Glomerular visceral epithelial cell (primary cell): ENCODE results near the gene P4HB.
"Not testable (repeated sequence)": the region's sequence is repeated elsewhere in the genome, so short reads cannot be mapped to it uniquely, and the experiment has no call there.

ENCODE experiments used
- DNase-seq: peaks from one replicate; pipeline ENCODE4 v3.0.0-alpha.2; 2016; ENCODE audit errors: extremely low spot score

P4HB gene

DNA sequence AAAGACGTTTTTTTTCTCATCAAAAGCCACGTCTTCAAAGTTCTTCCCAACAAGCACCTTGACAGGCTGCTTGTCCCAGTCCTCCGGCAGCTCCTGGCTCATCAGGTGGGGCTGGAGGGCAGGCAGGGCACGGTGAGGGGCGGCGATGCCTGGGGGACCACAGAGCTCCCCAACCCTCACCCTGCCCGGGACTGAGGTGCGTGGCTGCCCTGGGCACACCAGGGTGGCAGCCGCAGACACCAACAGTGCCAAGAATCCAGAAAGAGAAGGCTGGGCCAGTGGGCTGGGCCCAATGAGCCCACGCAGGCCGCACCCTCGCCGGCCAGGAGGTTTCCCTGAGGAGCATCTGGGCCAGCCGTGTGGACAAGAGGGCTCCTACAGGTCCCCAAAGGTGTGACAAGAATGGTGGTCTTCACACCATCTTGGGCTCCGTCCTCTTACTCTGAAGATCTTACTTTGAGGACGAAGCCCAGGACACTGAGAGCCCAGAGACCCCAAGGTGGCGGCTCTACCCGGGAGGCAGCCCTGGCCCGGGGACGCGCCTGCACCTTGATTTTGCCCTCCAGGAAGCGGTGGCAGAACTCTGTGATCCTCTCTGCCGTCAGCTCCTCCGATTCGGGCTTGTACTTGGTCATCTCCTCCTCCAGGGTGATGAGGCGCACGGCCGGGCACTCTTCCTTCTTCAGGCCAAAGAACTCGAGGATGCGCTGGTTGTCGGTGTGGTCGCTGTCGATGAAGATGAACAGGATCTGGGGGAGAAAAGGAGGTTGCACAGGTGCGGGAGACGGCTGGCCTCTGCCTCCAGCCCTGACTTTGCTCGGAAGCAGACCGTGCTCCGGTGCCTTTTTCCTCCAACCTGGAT, 14.2 kb downstream of the P4HB start:
- no peak for DNase-seq

GRCh38 chr17:81845361-81845760, 15.0 kb downstream of the P4HB start:
- no peak for DNase-seq

DNA sequence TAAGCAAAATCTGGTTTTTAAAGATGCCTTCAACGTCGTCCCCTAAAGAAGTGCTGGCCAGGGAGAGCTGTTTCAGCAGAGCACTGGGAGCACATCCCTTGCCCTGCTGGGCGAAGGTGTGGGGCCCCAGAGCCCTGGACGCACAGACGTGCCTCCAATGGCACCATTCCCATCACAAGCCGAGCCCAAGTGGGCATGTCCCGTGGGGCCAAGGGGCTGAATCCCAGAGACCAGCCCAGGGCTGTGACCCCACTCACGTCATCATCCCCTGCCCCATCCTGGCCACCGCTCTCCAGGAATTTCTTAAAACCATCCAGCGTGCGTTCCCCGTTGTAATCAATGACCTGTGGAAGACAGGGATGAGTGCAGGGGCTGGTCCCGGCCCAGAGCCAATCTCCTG, 15.4 kb downstream of the P4HB start:
- no peak for DNase-seq

GRCh38 chr17:81844327-81844851, 15.9 kb downstream of the P4HB start:
- no peak for DNase-seq

- DNase-seq: no peak
These were observed 16.5 kb downstream of the P4HB start for GRCh38 chr17:81843713-81844326.

DNA sequence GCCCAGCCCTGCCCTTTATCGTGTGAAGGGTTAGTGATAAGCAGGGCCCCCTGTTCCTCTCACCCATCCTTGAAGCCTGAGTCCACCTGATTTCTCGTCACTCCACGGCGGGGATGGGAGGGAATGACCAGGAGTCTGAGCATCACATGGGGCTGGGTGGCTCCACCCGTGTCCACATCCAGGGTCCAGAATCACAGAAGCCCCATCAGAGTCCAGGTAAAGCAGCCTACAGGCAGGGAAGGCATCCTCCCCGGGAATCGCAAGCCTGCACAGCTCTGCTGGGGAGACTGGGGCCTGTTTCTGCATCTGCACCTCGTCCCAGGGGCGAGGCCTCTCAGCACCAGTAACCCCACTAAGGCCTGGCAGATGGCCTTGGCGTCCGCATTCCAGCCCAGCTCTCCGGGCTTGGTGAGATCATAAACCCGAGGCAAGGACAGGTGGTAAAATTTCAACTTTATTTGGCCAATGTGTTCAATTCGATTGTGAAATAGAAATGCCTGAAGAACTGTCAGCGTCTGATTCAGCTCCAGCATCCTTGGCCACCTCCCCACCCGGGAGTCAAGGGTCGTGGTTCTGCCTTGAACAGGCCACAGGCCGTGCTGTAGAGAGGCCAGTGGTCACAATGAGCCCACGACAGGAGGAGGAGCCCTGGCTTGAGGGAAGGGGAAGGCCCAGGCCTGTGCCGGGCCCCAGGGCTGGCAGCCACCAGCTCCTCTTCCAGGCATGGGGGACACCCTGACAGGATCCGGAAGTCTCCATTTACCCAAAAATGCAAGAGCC, 17.4 kb downstream of the P4HB start:
- DNase-seq: no peak

- no peak for DNase-seq
These were observed 18.0 kb downstream of the P4HB start for GRCh38 chr17:81842378-81842724.

- no peak for DNase-seq
These were observed 18.5 kb downstream of the P4HB start for GRCh38 chr17:81841866-81842265.

DNA sequence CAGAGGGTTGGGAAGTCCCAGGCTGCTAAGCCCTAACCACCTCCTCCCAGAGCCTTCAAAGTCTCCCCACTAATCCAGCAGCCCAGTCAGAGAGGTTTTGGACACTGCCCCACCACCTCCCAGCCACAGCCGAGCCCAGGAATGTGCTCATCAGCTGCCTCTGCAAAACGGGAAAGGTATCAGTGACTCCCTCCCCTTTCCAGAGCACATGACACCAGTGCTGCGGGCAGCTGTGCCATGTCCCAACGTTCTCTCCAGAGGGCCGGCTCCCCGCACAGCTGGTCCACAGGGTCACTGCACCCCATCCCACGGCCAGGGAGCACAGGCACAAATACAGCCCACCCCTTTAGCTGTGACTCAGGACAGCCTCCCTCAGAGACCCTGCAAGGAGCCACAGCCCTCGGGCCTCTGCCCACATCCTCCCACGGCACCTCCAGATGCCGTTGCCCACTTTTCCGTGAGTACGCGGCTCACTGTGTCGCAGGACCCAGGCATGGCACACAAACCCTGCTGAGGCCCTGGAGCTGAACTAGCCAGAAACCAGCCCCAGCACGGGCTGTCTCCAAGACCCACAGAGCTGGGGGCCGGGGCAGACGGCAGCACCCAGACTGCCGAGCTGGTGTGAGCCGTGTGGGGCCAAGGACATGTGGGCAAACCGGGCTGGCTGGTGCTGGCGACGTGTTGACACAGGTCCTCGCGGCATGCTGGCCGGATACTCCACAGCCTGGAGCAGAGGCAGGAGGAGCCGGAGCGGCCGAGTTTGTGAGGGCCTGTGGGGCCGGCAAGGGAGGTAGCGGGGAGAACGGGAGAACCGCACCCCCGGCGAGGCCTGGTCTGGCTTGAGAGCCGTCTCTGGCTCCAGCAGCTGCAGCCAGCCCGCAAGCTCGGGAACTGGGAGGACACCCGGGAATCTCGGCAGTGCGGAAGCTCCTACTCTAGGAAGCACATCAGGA, 19.2 kb downstream of the P4HB start:
- DNase-seq: peak; percentile 27

DNA sequence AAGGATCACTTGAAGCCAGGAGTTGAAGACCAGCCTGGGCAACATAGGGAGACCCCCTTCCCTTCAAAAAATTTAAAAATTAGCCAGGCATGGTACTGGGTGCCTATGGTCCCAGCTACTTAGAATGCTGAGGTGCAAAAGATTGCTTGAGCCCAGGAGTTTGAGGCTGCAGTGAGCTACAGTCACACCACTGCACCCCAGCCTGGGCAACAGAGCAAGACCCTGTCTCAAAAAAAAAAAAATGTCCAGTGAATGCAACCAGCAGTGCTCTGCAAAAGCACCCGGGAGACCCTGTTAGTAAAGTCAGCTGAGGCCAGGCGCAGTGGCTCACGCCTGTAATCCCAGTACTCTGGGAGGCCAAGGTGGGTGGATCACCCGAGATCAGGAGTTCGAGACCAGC, 20.3 kb downstream of the P4HB start:
- not testable (repeated sequence) for DNase-seq

GRCh38 chr17:81839301-81839700, 21.0 kb downstream of the P4HB start:
- no peak for DNase-seq

GRCh38 chr17:81838753-81839255, 21.5 kb downstream of the P4HB start:
- DNase-seq: no peak

DNA sequence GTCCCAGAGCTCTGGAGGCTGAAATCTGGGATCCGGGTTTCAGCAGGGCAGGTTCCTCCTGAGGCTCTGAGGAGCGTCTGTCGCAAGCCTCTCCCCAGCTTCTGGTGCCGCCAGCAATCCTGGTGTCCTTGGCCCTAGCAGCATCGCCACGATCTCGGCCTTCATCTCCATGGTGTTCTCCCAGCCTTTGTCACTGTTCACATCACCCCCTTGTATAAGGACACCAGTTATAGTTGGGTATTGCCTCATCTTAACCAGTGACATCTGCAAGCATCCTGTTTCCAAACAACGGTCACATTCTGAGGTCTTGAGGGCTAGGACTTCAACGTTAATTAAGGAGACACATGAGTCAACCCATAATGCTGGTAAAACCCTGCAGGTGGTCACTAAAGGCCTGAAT, 22.7 kb downstream of the P4HB start:
- no peak for DNase-seq

DNA sequence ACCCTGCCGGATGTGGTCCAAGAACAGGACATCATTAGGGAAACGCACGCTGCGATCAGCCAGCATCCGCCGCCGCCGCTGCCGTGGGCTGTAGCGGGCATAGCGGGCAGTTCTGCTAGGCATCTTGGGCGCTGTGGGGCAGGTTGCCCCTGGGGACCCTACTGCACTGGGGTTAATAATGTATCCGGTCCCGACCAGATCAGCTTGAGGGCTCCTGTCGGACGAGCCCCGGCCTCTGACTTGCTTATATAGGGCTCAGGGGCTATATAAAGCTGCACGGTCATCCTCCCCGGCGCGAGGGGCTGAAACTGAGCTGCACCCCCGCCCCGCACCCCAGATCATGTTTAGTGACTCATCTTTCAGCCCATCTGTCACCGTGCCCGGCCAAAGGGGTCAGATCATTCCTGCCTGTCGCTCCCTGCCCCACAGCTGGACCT, 25.5 kb downstream of the P4HB start, which contains the start of gene PPP1R27:
Gene PPP1R27 (minus strand): TSS at position 220 of the 437 bp plus-strand sequence. CDS start 97 bp downstream, at position 123.
- no peak for DNase-seq

- DNase-seq: no peak
These were observed 26.2 kb downstream of the P4HB start for GRCh38 chr17:81833921-81834830.

- DNase-seq: peak; percentile 96
These were observed 27.0 kb downstream of the P4HB start, which contains the start of gene MCRIP1 for GRCh38 chr17:81833160-81833920. Gene MCRIP1, minus strand, starts transcription at chr17:81833291. Its CDS starts 8,785 bp downstream, at chr17:81824506.

DNA sequence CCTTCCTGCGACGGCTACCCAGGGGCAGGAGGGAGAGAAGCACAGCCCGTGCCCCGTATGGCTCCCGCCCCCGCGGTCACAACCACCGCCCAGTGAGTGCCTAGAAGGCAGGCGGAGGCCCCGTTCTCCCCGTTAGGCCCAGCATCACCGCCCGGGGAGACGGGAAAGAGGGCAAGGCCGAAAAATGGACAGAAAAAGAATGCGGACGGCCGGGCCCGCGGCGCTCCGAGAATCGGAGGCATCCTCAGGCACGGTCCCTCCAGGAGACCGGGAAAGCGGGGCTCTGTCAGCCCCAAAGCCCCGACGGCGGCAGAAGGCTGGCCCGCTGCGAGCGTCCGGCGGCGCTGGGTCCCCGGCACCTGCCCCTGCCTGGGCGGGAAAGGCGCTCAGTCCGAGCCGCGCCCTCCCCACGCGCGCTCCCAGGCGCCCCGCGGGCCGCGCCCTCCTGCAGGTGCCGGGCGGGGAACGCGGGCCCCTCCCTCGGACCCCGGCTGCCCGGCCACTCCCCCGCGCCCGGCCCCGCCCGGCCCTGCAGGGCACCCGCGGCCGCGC, 27.7 kb downstream of the P4HB start:
- no peak for DNase-seq

GRCh38 chr17:81831957-81832607, 28.3 kb downstream of the P4HB start:
- no peak for DNase-seq
